SKM-1 (cell line): ENCODE results near the gene MXRA8.
"Not testable (repeated sequence)": the region's sequence is repeated elsewhere in the genome, so short reads cannot be mapped to it uniquely, and the experiment has no call there.

Experiments
- DNase-seq: peaks from one replicate; lab custom pipeline; 2025; ENCODE audit not compliant: unreplicated experiment; lab: John Stamatoyannopoulos, UW

MXRA8 gene

GRCh38 chr1:1393428-1393827 lies 35.1 kb upstream of the MXRA8 start:
- DNase-seq: no peak

GRCh38 chr1:1393014-1393413 lies 34.7 kb upstream of the MXRA8 start:
- no peak for DNase-seq

DNA sequence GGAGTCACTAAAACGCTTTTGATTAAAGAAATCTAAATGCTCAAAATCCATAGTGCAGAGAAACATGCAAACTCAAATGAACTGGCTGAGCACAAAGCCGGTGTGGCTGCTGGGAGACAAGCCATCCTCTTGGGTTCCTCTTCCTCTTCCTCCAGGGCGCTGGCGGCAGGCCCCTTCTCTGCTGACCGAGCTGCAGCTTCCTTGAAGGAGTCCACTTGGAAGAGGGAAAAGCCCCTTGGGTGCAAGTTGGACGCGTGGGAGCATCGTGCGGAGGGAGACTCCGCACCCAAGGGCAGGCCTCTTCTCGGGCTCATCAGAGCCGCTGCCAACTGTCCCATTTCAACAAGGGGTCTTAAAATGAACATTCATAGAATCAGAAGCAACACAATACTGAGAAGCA lies 32.9 kb upstream of the MXRA8 start:
- no peak for DNase-seq

DNA sequence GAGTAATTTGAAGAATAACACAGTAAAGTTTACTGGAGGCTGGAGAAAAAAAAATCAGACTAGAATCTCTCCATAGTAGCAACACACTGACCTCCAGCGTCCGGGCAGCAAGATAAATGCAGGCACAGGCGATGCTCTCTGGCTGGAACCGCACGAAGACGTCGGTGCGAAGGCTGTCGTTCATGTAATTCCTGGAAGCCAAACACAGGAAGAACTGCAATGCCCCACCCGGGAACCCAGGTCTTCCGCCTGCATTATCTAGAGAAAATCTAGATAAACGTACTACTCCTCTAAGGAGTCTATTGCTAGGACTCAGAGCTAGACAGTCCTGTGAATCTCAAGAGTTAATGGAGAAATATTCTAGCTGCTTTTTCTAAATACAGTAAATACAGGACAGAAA lies 32.3 kb upstream of the MXRA8 start:
- DNase-seq: no peak

- DNase-seq: no peak
Measured at GRCh38 chr1:1388078-1388472, 29.7 kb upstream of the MXRA8 start.

DNA sequence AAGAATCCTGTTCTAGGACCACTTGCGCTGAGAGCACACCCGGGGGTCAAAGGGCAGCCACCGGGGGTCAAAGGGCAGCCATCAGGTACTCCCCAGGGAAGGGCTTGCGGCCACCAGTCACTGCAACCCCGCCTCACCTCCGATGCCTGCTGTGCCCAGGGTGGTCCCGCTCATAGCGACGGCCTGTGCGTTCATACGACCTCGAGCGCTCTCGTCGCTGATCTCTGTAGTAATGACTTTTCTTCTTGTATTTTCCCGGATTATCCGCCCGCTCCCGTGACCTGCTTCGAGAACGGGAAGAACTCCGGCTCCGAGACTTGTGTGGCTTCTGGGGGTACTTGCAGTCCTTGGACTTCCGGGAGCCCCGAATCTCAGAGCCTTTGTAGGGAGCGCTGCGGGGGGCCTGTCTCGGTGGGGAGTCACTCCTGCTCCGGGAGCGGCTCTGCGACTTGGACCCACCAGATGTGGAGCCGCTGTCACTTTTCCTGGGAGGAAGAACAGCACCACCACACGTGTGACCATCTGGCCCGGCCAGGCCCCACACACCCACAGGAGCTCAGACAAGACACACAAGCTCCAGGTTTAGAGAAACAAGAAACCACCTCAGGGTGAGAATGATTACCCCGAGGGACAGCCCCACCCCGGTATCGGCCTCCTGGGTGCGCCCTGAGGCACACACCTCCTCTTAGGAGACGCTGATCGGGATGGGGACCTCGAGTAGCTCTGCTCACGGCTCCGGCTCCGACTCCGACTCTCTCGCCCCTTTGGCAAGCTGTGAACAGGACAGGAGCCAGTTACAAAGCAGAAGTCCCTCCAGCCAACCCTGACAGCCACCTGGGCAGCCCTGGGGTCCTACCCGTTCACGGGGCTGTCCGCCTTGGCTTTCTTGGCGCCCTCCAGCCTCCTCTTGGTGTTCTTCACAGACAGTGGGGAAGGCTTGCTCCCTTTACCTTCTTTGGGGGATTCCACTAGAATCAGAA lies 29.0 kb upstream of the MXRA8 start:
- DNase-seq: no peak

- no peak for DNase-seq
Measured at GRCh38 chr1:1385931-1386330, 27.6 kb upstream of the MXRA8 start.

DNA sequence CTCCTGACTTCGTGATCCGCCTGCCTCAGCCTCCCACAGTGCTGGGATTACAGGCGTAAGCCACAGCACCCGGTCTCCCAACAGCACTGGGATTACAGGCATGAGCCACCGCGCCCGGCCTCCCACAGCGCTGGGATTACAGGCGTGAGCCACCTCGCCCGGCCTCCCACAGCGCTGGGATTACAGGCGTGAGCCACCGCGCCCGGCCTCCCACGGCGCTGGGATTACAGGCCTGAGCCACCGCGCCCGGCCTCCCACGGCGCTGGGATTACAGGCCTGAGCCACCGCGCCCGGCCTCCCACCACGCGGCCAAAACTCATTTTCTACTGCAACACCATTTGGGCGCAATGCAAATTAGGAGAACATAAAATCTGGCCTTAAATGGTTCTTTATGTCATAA lies 27.0 kb upstream of the MXRA8 start:
- not testable (repeated sequence) for DNase-seq

GRCh38 chr1:1381294-1381693 lies 22.9 kb upstream of the MXRA8 start:
- no peak for DNase-seq

DNA sequence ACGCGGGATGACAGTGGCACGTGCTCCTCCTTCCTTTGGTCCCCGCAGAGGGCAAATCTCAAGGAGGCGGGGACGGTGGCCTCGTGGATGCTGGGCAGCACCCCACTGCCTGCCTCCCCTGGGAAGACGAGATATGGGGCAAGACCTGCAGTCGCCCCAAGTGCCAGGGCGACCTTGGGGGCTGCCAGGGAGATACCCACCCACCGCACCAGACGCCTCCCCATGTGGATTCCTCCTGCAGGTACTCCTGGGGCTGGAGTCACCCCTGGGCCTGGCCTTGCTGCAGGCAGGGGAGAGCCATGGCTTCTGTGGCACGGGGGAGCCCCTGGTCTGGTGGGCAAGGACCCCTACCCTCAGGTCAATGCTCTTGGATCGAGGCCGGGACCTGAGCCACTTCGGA lies 22.5 kb upstream of the MXRA8 start:
- DNase-seq: no peak

DNA sequence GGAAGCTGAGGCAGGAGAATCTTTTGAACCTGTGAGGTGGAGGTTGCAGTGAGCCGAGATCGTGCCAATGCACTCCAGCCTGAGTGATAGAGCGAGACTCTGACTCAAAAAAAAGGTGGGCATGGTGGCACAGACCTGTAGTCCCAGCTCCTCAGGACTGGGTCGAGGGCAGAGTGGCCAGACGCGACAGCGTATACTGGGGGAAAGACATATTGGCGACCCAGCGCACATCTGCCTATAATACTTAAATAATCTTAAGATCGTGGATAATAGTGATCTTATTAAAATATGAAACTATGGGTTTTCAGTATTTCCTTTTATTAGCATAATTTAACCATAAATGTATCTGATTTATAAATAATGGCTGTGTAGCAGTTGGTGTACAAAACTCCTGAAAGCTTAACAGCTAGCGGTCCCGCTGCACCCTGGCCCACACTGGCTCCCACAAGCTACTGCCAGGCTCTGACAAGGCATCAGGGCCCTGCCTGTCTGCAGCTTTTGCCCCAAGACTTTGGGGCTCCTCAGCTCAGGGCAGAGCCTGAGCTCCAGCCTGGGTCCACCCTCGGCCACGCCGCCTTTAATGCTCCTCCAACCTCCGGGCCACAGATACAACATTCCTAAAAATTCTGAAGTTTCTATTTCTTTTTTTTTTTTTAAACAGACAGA lies 19.3 kb upstream of the MXRA8 start:
- DNase-seq: no peak

DNA sequence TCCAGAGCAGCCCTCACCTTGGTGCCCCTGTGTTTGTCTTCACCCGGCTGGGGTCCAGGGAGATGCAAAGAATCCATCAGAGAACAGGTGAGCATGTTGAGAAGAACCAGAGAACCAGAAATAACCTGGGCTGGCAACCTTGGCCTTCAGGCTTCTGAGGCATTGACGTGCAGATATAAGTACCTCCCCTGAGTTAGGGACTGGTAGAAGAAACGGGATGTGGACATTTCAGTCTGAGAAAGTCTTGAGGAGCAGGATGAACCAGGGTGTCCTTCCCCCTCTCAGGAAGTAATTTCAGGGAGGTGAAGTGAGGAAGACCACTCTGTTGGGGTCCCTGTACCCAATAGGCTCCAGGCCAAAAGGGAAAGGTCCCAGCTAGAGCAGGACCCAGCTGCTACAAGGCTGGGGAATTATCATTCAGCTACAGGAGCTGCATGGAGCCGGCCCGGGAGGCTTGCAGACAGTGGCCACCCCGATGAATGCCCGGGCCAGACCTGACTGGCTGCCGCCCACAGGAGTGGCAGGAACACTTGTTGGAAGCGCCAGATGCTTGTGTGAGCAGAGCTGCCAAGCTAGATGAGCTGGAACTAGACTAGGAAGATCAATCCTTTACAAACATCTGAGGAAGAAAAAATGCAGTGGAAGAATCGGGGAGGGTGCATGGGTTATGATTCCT lies 18.3 kb upstream of the MXRA8 start:
- DNase-seq: no peak

DNA sequence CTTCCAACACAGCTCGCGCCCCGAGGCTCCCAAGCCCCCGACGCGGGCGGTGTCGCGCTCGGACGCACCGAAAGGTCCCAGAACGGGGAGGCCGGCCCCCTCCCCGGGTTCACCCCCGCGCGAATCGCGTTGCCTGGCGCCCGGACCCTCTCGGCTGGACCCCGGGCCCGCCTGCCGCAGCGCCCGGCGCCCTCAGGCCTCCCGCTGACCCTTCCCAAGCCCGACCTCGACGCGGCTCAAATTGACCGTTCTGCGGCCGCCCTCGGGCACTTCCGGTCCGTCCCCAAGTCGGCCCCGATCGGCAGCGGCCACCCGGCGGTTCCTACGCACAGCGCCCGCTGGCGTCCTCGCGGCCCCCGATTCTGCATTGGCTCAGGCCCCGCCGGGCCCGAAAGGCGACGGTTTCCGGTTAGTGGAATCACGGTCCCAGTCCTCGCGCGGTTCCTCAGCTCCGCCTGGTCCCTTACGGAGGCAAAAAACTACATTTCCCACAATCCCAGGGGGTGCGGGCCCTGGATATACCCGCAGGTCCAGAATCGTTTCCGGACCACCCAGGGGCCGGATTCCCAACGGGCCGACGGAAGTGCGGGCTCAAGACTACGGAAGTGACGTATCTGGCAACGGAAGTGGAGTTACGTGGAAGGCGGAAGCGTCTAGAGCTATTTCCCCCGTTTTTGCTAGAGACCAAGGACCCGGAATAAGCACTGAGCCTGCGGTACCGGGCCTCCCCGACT lies 16.7 kb upstream of the MXRA8 start, which contains the start of gene AURKAIP1:
TSS of gene AURKAIP1 (minus strand) at position 279 of the 734 bp plus-strand sequence. CDS start 451 bp downstream, outside the sequence.
- DNase-seq: peak; percentile 100

- no peak for DNase-seq
Measured at GRCh38 chr1:1374589-1374928, 16.2 kb upstream of the MXRA8 start.

- DNase-seq: no peak
Measured at GRCh38 chr1:1373815-1374588, 15.6 kb upstream of the MXRA8 start.

- no peak for DNase-seq
Measured at GRCh38 chr1:1373051-1373814, 14.9 kb upstream of the MXRA8 start.

- DNase-seq: no peak
Measured at GRCh38 chr1:1371746-1372711, 13.7 kb upstream of the MXRA8 start.

DNA sequence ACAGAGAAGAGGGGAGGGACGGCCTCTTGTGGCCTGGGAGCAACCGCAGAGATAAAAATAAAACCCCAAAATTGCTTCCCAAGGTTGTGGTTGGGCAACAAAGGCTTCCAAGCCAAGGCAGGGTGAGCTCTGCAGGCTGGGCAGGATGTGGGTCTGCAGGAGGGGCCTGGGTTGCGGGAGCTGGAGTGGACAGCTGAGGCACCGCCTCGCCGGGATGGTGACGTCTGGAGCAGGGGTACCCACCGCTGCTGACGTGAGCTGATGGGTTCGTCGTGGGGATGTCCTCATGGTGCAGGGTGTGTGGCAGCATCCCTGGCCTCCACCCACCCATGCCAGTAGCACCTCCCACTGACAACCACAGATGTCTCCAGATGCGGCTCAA lies 13.0 kb upstream of the MXRA8 start:
- peak; percentile 73 for DNase-seq
